K562 (cell line): ENCODE results near the gene DDAH2. TPM values are rescaled to one million over a fixed set of nuclear protein-coding genes. Genes with fewer than 3 reads are reported as not detected.

Experiments used
- BACH1 ChIP-seq: fragments of 200-800 bp; sonication (Bioruptor generic); IDR thresholded peaks from 2 replicates; pipeline ENCODE4 v1.6.1; 2016; ENCODE audit warnings: missing genetic modification characterization, missing compliant biosample characterization
- BMI1 ChIP-seq: fragments of 150-350 bp; IDR thresholded peaks from 2 replicates; pipeline ENCODE4 v1.6.1; 2014; ENCODE audit warnings: low read length
- CREB5 ChIP-seq: fragments of 250-450 bp; sonication (Bioruptor Pico); IDR thresholded peaks from 2 replicates; pipeline ENCODE4 v1.5.0; 2020; ENCODE audit warnings: mild to moderate bottlenecking
- HDAC3 ChIP-seq: fragments of 450-650 bp; IDR thresholded peaks from 2 replicates; pipeline ENCODE4 v1.6.1; 2018; ENCODE audit warnings: borderline replicate concordance, mild to moderate bottlenecking, moderate library complexity; ENCODE audit not compliant: partially characterized antibody
- MBD1 ChIP-seq: fragments of 250-450 bp; sonication (Bioruptor Pico); IDR thresholded peaks from 2 replicates; pipeline ENCODE4 v1.8.0; 2022; ENCODE audit warnings: inconsistent platforms
- PPARD ChIP-seq: fragments of 250-450 bp; sonication (Bioruptor Pico); IDR thresholded peaks from 2 replicates; pipeline ENCODE4 v1.8.0; 2022; ENCODE audit warnings: inconsistent platforms, mild to moderate bottlenecking, moderate library complexity
- SREBF2 ChIP-seq: sonication (generic); formaldehyde crosslinking; IDR thresholded peaks from 2 replicates; pipeline ENCODE4 v1.4.0; 2020; ENCODE audit warnings: mild to moderate bottlenecking, missing genetic modification reagents
- ZFX ChIP-seq: sonication (generic); formaldehyde crosslinking; IDR thresholded peaks from 2 replicates; pipeline ENCODE4 v1.8.0; 2022; ENCODE audit warnings: mild to moderate bottlenecking, missing genetic modification reagents, moderate library complexity
- ZNF232 ChIP-seq: sonication (generic); formaldehyde crosslinking; IDR thresholded peaks from 2 replicates; pipeline ENCODE4 v1.8.0; 2022; ENCODE audit warnings: mild to moderate bottlenecking, missing genetic modification reagents
- ZNF277 ChIP-seq: fragments of 250-450 bp; sonication (Bioruptor Pico); IDR thresholded peaks from 2 replicates; pipeline ENCODE4 v1.8.0; 2022; ENCODE audit warnings: inconsistent platforms, mild to moderate bottlenecking, moderate library complexity, borderline replicate concordance
- ZNF444 ChIP-seq: fragments of 250-450 bp; sonication (Bioruptor Pico); IDR thresholded peaks from 2 replicates; pipeline ENCODE4 v1.4.0; 2020; ENCODE audit warnings: mild to moderate bottlenecking, moderate library complexity
- ZNF57 ChIP-seq: fragments of 450-650 bp; formaldehyde crosslinking; IDR thresholded peaks from 2 replicates; pipeline ENCODE4 v1.4.0; 2020; ENCODE audit warnings: mild to moderate bottlenecking, moderate library complexity
- ZNF695 ChIP-seq: fragments of 450-650 bp; formaldehyde crosslinking; IDR thresholded peaks from 2 replicates; pipeline ENCODE4 v1.4.0; 2020; ENCODE audit warnings: mild to moderate bottlenecking, moderate library complexity
- ZNF79 ChIP-seq: fragments of 250-450 bp; sonication (Bioruptor Pico); IDR thresholded peaks from 2 replicates; pipeline ENCODE4 v1.4.0; 2020; ENCODE audit warnings: low read depth, mild to moderate bottlenecking, moderate library complexity
- ZZZ3 ChIP-seq: fragments of 450-650 bp; IDR thresholded peaks from 2 replicates; pipeline ENCODE4 v1.6.1; 2016; ENCODE audit warnings: antibody characterized with exemption, mild to moderate bottlenecking, moderate library complexity
- polyA plus RNA-seq, 8 experiments: library from polyadenylated mRNA; depleted of rRNA in 4 of 8; stranded (reverse) in 5 of 8; unstranded in 3 of 8; fragments of >200 nt; fragmentation: Nextera tagmentation in 2 of 8; fragmentation: Illumina TruSeq in 1 of 8; extraction: Ambion mirVana in 2 of 8; extraction: Trizol in 1 of 8; gene quantifications; 2 replicates each; pipeline versions ENCODE4 v1.2.1 to v1.2.3, GENCODE V29; 2011 to 2014; ENCODE audit warnings: inconsistent platforms in 1 of 8, missing spikeins in 1 of 8
- total RNA-seq, 7 experiments: library from RNA; depleted of rRNA in 6 of 7; stranded (reverse); fragments of >200 nt in 6 of 7; fragmentation: Illumina TruSeq in 2 of 7; extraction: Trizol in 2 of 7; gene quantifications; 2 replicates each; pipeline versions ENCODE4 v1.2.1 to v1.2.3, GENCODE V29; 2011 to 2021; ENCODE audit warnings: low replicate concordance in 1 of 7
- TF ChIP-seq, protein P1 (sequence below): sonication (generic); formaldehyde crosslinking; IDR thresholded peaks from 2 replicates; pipeline ENCODE4 v1.8.1; 2023; ENCODE audit warnings: mild to moderate bottlenecking, missing genetic modification reagents
- TF ChIP-seq, protein P2 (sequence below): fragments of 250-450 bp; sonication (Bioruptor Pico); IDR thresholded peaks from 2 replicates; pipeline ENCODE4 v1.4.0; 2020; ENCODE audit warnings: mild to moderate bottlenecking, moderate library complexity

DDAH2 gene
- total and polyA plus RNA-seq, 9 of the 15 experiments (the other 6 are each of a cell fraction or from before 2014, with no cell fraction given) = 1.8 to 45.4 (median 21.4) TPM

- TF ChIP-seq, protein P1, sequence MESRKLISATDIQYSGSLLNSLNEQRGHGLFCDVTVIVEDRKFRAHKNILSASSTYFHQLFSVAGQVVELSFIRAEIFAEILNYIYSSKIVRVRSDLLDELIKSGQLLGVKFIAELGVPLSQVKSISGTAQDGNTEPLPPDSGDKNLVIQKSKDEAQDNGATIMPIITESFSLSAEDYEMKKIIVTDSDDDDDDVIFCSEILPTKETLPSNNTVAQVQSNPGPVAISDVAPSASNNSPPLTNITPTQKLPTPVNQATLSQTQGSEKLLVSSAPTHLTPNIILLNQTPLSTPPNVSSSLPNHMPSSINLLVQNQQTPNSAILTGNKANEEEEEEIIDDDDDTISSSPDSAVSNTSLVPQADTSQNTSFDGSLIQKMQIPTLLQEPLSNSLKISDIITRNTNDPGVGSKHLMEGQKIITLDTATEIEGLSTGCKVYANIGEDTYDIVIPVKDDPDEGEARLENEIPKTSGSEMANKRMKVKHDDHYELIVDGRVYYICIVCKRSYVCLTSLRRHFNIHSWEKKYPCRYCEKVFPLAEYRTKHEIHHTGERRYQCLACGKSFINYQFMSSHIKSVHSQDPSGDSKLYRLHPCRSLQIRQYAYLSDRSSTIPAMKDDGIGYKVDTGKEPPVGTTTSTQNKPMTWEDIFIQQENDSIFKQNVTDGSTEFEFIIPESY (CRISPR knock-in tag) = no peak
- no peak for TF ChIP-seq MBD1 (CRISPR knock-in tag)
- TF ChIP-seq ZNF79 = no peak
- TF ChIP-seq ZNF57 = peak; percentile 41; the same call in 1 of the 2 replicates
- TF ChIP-seq SREBF2 (CRISPR knock-in tag) = no peak
- TF ChIP-seq BACH1 (tag) = no peak
- no peak for TF ChIP-seq ZNF695
- TF ChIP-seq ZZZ3 = no peak
- no peak for TF ChIP-seq ZNF277 (CRISPR knock-in tag)
- no peak for TF ChIP-seq HDAC3
- no peak for TF ChIP-seq BMI1
- no peak; the same call in 1 of the 2 replicates for TF ChIP-seq CREB5 (CRISPR knock-in tag)
- TF ChIP-seq ZNF232 = no peak
- no peak for TF ChIP-seq ZFX (CRISPR knock-in tag)
- TF ChIP-seq ZNF444 (CRISPR knock-in tag) = no peak
- TF ChIP-seq, protein P2, sequence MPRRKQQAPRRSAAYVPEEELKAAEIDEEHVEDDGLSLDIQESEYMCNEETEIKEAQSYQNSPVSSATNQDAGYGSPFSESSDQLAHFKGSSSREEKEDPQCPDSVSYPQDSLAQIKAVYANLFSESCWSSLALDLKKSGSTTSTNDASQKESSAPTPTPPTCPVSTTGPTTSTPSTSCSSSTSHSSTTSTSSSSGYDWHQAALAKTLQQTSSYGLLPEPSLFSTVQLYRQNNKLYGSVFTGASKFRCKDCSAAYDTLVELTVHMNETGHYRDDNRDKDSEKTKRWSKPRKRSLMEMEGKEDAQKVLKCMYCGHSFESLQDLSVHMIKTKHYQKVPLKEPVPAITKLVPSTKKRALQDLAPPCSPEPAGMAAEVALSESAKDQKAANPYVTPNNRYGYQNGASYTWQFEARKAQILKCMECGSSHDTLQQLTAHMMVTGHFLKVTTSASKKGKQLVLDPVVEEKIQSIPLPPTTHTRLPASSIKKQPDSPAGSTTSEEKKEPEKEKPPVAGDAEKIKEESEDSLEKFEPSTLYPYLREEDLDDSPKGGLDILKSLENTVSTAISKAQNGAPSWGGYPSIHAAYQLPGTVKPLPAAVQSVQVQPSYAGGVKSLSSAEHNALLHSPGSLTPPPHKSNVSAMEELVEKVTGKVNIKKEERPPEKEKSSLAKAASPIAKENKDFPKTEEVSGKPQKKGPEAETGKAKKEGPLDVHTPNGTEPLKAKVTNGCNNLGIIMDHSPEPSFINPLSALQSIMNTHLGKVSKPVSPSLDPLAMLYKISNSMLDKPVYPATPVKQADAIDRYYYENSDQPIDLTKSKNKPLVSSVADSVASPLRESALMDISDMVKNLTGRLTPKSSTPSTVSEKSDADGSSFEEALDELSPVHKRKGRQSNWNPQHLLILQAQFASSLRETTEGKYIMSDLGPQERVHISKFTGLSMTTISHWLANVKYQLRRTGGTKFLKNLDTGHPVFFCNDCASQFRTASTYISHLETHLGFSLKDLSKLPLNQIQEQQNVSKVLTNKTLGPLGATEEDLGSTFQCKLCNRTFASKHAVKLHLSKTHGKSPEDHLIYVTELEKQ = no peak
- TF ChIP-seq PPARD = no peak
Observed at GRCh38 chr6:31727034-31727716, 1.9 kb downstream of the DDAH2 start (continued).
